ENCODE data around the gene IGF2BP3. TPM values are rescaled to one million over a fixed set of nuclear protein-coding genes. Genes with fewer than 3 reads are reported as not detected.

Gene IGF2BP3
- total and polyA plus RNA-seq, 4 donors, result 0.08 to 1.6 (median 0.71) TPM; not detected in 1

- no peaks in the 10 kb centered on the region for H3K27me3 ChIP-seq (ENCODE audit: control insufficient read depth in 1 of 2, insufficient read depth in 2 of 2, low read length in 1 of 2)
- no peaks in the 10 kb centered on the region for H3K9me3 ChIP-seq (ENCODE audit: control insufficient read depth, low read length)
- ATAC-seq (ENCODE audit: low FRiP score) (no peak), DNase-seq (no peak)
- H3K36me3 ChIP-seq (ENCODE audit: control insufficient read depth in 1 of 2, insufficient read depth in 2 of 2, low read length in 1 of 2), result no peaks in the 10 kb centered on the region
- no peak overlapping the region for H3K4me3 ChIP-seq (ENCODE audit: low read length in 2 of 2)
- no peaks in the 10 kb centered on the region for H3K4me1 ChIP-seq (ENCODE audit: control insufficient read depth in 1 of 2, insufficient read depth in 2 of 2, low read length in 2 of 2)
- intact Hi-C loops (cut with DNase I), result no loop called here
- WGBS, 2 donors, result 96 to 100% methylated on average over 2 of the region's 2 CpGs
- H3K27ac ChIP-seq (ENCODE audit: low read depth in 1 of 2, low read length in 2 of 2), result no peak overlapping the region
These were observed 185.4 kb downstream of the IGF2BP3 start for GRCh38 chr7:23284871-23285270.

GRCh38 chr7:23283086-23283485 lies 187.2 kb downstream of the IGF2BP3 start:
- H3K4me3 ChIP-seq (ENCODE audit: low read length in 2 of 2), result no peak overlapping the region
- H3K36me3 ChIP-seq (ENCODE audit: control insufficient read depth in 1 of 2, insufficient read depth in 2 of 2, low read length in 1 of 2), result no peaks in the 10 kb centered on the region
- intact Hi-C loops (cut with DNase I), result no loop called here
- H3K27me3 ChIP-seq (ENCODE audit: control insufficient read depth in 1 of 2, insufficient read depth in 2 of 2, low read length in 1 of 2), result no peaks in the 10 kb centered on the region
- ATAC-seq (ENCODE audit: low FRiP score) (no peak), DNase-seq (no peak)
- 95 to 96% methylated on average over 4 of the region's 4 CpGs for WGBS, 2 donors
- no peaks in the 10 kb centered on the region for H3K9me3 ChIP-seq (ENCODE audit: control insufficient read depth, low read length)
- no peak overlapping the region for H3K27ac ChIP-seq (ENCODE audit: low read depth in 1 of 2, low read length in 2 of 2)
- H3K4me1 ChIP-seq (ENCODE audit: control insufficient read depth in 1 of 2, insufficient read depth in 2 of 2, low read length in 2 of 2), result no peaks in the 10 kb centered on the region

- intact Hi-C loops (cut with DNase I), result no loop called here
- no peaks in the 10 kb centered on the region for H3K36me3 ChIP-seq (ENCODE audit: control insufficient read depth in 1 of 2, insufficient read depth in 2 of 2, low read length in 1 of 2)
- no peaks in the 10 kb centered on the region for H3K4me1 ChIP-seq (ENCODE audit: control insufficient read depth in 1 of 2, insufficient read depth in 2 of 2, low read length in 2 of 2)
- no peak overlapping the region for H3K4me3 ChIP-seq (ENCODE audit: low read length in 2 of 2)
- no peaks in the 10 kb centered on the region for H3K9me3 ChIP-seq (ENCODE audit: control insufficient read depth, low read length)
- H3K27me3 ChIP-seq (ENCODE audit: control insufficient read depth in 1 of 2, insufficient read depth in 2 of 2, low read length in 1 of 2), result no peaks in the 10 kb centered on the region
- DNase-seq, result no peak
- ATAC-seq (ENCODE audit: low FRiP score), result no peak
- H3K27ac ChIP-seq (ENCODE audit: low read depth in 1 of 2, low read length in 2 of 2), result no peak overlapping the region
- 87 to 92% methylated on average over 2 of the region's 2 CpGs for WGBS, 2 donors
These were observed 190.3 kb downstream of the IGF2BP3 start for GRCh38 chr7:23279819-23280525.

GRCh38 chr7:23277359-23277989 lies 192.8 kb downstream of the IGF2BP3 start:
- 38 to 43% methylated on average over 6 of the region's 6 CpGs for WGBS, 2 donors
- no peak for DNase-seq
- H3K27me3 ChIP-seq (ENCODE audit: control insufficient read depth in 1 of 2, insufficient read depth in 2 of 2, low read length in 1 of 2), result no peaks in the 10 kb centered on the region
- ATAC-seq (ENCODE audit: low FRiP score), result no peak
- H3K4me3 ChIP-seq (ENCODE audit: low read length in 2 of 2), result no peak overlapping the region
- intact Hi-C loops (cut with DNase I), result no loop called here
- H3K27ac ChIP-seq (ENCODE audit: low read depth in 1 of 2, low read length in 2 of 2), result no peak overlapping the region
- no peaks in the 10 kb centered on the region for H3K4me1 ChIP-seq (ENCODE audit: control insufficient read depth in 1 of 2, insufficient read depth in 2 of 2, low read length in 2 of 2)
- no peaks in the 10 kb centered on the region for H3K36me3 ChIP-seq (ENCODE audit: control insufficient read depth in 1 of 2, insufficient read depth in 2 of 2, low read length in 1 of 2)
- no peaks in the 10 kb centered on the region for H3K9me3 ChIP-seq (ENCODE audit: control insufficient read depth, low read length)

GRCh38 chr7:23276947-23277346 lies 193.3 kb downstream of the IGF2BP3 start:
- no peak for ATAC-seq (ENCODE audit: low FRiP score)
- H3K36me3 ChIP-seq (ENCODE audit: control insufficient read depth in 1 of 2, insufficient read depth in 2 of 2, low read length in 1 of 2), result no peaks in the 10 kb centered on the region
- 85 to 89% methylated on average over 3 of the region's 3 CpGs for WGBS, 2 donors

GRCh38 chr7:23276376-23276775 lies 193.9 kb downstream of the IGF2BP3 start:
- intact Hi-C loops (cut with DNase I), result no loop called here
- H3K36me3 ChIP-seq (ENCODE audit: control insufficient read depth in 1 of 2, insufficient read depth in 2 of 2, low read length in 1 of 2), result no peaks in the 10 kb centered on the region

More at GRCh38 chr7:23276947-23277346, 193.3 kb downstream of the IGF2BP3 start:
- no peak for DNase-seq
- no peaks in the 10 kb centered on the region for H3K27me3 ChIP-seq (ENCODE audit: control insufficient read depth in 1 of 2, insufficient read depth in 2 of 2, low read length in 1 of 2)
- no peak overlapping the region for H3K27ac ChIP-seq (ENCODE audit: low read depth in 1 of 2, low read length in 2 of 2)
- H3K4me1 ChIP-seq (ENCODE audit: control insufficient read depth in 1 of 2, insufficient read depth in 2 of 2, low read length in 2 of 2), result no peaks in the 10 kb centered on the region
- H3K4me3 ChIP-seq (ENCODE audit: low read length in 2 of 2), result no peak overlapping the region
- no peaks in the 10 kb centered on the region for H3K9me3 ChIP-seq (ENCODE audit: control insufficient read depth, low read length)
- intact Hi-C loops (cut with DNase I), result no loop called here

GRCh38 chr7:23275912-23276311 lies 194.4 kb downstream of the IGF2BP3 start:
- DNase-seq (no peak), ATAC-seq (ENCODE audit: low FRiP score) (no peak)
- intact Hi-C loops (cut with DNase I), result no loop called here
- H3K27ac ChIP-seq (ENCODE audit: low read depth in 1 of 2, low read length in 2 of 2), result no peak overlapping the region
- H3K4me3 ChIP-seq (ENCODE audit: low read length in 2 of 2), result no peak overlapping the region
- H3K27me3 ChIP-seq (ENCODE audit: control insufficient read depth in 1 of 2, insufficient read depth in 2 of 2, low read length in 1 of 2), result no peaks in the 10 kb centered on the region
- H3K9me3 ChIP-seq (ENCODE audit: control insufficient read depth, low read length), result no peaks in the 10 kb centered on the region
- no peaks in the 10 kb centered on the region for H3K36me3 ChIP-seq (ENCODE audit: control insufficient read depth in 1 of 2, insufficient read depth in 2 of 2, low read length in 1 of 2)
- WGBS, 2 donors, result 75 to 77% methylated on average over 5 of the region's 5 CpGs
- H3K4me1 ChIP-seq (ENCODE audit: control insufficient read depth in 1 of 2, insufficient read depth in 2 of 2, low read length in 2 of 2), result no peaks in the 10 kb centered on the region

More at GRCh38 chr7:23276376-23276775, 193.9 kb downstream of the IGF2BP3 start:
- Histone ChIP-seq H3K27ac (ENCODE audit: low read depth in 1 of 2, low read length in 2 of 2) (no peak overlapping the region), H3K9me3 (ENCODE audit: control insufficient read depth, low read length) (no peaks in the 10 kb centered on the region), H3K4me1 (ENCODE audit: control insufficient read depth in 1 of 2, insufficient read depth in 2 of 2, low read length in 2 of 2) (no peaks in the 10 kb centered on the region), H3K27me3 (ENCODE audit: control insufficient read depth in 1 of 2, insufficient read depth in 2 of 2, low read length in 1 of 2) (no peaks in the 10 kb centered on the region), H3K4me3 (ENCODE audit: low read length in 2 of 2) (no peak overlapping the region)
- ATAC-seq (ENCODE audit: low FRiP score) (no peak), DNase-seq (no peak)
- WGBS, 2 donors, result 72 to 77% methylated on average over 5 of the region's 5 CpGs

- H3K36me3 ChIP-seq (ENCODE audit: control insufficient read depth in 1 of 2, insufficient read depth in 2 of 2, low read length in 1 of 2), result no peaks in the 10 kb centered on the region
- H3K4me1 ChIP-seq (ENCODE audit: control insufficient read depth in 1 of 2, insufficient read depth in 2 of 2, low read length in 2 of 2), result no peaks in the 10 kb centered on the region
- WGBS, 2 donors, result 16 to 18% methylated on average over 11 of the region's 11 CpGs
- H3K9me3 ChIP-seq (ENCODE audit: control insufficient read depth, low read length), result no peaks in the 10 kb centered on the region
- H3K4me3 ChIP-seq (ENCODE audit: low read length in 2 of 2), result no peak overlapping the region
- peak; percentile 84 for ATAC-seq (ENCODE audit: low FRiP score)
- no peaks in the 10 kb centered on the region for H3K27me3 ChIP-seq (ENCODE audit: control insufficient read depth in 1 of 2, insufficient read depth in 2 of 2, low read length in 1 of 2)
- H3K27ac ChIP-seq (ENCODE audit: low read depth in 1 of 2, low read length in 2 of 2), result no peak overlapping the region
- DNase-seq, result peak; percentile 88 to 93
- intact Hi-C loops (cut with DNase I), result no loop called here
These were observed 197.1 kb downstream of the IGF2BP3 start for GRCh38 chr7:23273141-23273599.

GRCh38 chr7:23272275-23272674 lies 198.0 kb downstream of the IGF2BP3 start:
- ATAC-seq (ENCODE audit: low FRiP score) (no peak), DNase-seq (no peak)
- H3K27me3 ChIP-seq (ENCODE audit: control insufficient read depth in 1 of 2, insufficient read depth in 2 of 2, low read length in 1 of 2), result no peaks in the 10 kb centered on the region
- H3K9me3 ChIP-seq (ENCODE audit: control insufficient read depth, low read length), result no peaks in the 10 kb centered on the region
- H3K27ac ChIP-seq (ENCODE audit: low read depth in 1 of 2, low read length in 2 of 2), result no peak overlapping the region
- no peaks in the 10 kb centered on the region for H3K4me1 ChIP-seq (ENCODE audit: control insufficient read depth in 1 of 2, insufficient read depth in 2 of 2, low read length in 2 of 2)
- WGBS, 2 donors, result 94 to 98% methylated on average over 2 of the region's 2 CpGs
- no peaks in the 10 kb centered on the region for H3K36me3 ChIP-seq (ENCODE audit: control insufficient read depth in 1 of 2, insufficient read depth in 2 of 2, low read length in 1 of 2)
- no peak overlapping the region for H3K4me3 ChIP-seq (ENCODE audit: low read length in 2 of 2)
- intact Hi-C loops (cut with DNase I), result no loop called here

All from aorta (tissue), 5 donors.